ENCODE results near the gene RAB7B.

DNA sequence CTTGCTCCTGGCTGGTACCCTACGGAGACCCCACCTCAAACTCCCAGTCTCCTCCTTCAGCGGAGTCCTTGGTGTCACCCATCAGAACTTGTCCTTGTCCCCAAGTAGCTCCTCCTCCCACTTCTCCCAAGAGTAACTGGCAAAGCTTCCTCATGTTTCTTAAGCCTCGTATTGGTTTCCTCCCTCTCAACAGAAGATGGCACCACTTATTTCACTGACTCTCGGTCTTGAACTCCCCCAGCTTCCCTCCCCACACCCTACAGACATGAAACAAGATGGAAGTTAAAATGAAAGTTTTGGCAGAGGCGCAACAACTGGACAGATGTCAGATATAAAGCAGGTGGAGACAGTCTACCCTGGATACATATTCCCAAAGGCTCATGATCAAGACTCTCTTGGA, 13.4 kb downstream of the RAB7B start:
- TF ChIP-seq, protein P1, sequence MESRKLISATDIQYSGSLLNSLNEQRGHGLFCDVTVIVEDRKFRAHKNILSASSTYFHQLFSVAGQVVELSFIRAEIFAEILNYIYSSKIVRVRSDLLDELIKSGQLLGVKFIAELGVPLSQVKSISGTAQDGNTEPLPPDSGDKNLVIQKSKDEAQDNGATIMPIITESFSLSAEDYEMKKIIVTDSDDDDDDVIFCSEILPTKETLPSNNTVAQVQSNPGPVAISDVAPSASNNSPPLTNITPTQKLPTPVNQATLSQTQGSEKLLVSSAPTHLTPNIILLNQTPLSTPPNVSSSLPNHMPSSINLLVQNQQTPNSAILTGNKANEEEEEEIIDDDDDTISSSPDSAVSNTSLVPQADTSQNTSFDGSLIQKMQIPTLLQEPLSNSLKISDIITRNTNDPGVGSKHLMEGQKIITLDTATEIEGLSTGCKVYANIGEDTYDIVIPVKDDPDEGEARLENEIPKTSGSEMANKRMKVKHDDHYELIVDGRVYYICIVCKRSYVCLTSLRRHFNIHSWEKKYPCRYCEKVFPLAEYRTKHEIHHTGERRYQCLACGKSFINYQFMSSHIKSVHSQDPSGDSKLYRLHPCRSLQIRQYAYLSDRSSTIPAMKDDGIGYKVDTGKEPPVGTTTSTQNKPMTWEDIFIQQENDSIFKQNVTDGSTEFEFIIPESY (CRISPR knock-in tag; IDR thresholded peaks at IDR 0.05): no peak
- TF ChIP-seq, protein P2, sequence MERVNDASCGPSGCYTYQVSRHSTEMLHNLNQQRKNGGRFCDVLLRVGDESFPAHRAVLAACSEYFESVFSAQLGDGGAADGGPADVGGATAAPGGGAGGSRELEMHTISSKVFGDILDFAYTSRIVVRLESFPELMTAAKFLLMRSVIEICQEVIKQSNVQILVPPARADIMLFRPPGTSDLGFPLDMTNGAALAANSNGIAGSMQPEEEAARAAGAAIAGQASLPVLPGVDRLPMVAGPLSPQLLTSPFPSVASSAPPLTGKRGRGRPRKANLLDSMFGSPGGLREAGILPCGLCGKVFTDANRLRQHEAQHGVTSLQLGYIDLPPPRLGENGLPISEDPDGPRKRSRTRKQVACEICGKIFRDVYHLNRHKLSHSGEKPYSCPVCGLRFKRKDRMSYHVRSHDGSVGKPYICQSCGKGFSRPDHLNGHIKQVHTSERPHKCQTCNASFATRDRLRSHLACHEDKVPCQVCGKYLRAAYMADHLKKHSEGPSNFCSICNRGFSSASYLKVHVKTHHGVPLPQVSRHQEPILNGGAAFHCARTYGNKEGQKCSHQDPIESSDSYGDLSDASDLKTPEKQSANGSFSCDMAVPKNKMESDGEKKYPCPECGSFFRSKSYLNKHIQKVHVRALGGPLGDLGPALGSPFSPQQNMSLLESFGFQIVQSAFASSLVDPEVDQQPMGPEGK (CRISPR knock-in tag; IDR thresholded peaks at IDR 0.05; ENCODE audit: borderline replicate concordance): no peak
- TF ChIP-seq BACH1 (tag; IDR thresholded peaks at IDR 0.05) (no peak), TCF7 (IDR thresholded peaks at IDR 0.05; ENCODE audit: borderline replicate concordance) (no peak)
- TF ChIP-seq, protein P3, sequence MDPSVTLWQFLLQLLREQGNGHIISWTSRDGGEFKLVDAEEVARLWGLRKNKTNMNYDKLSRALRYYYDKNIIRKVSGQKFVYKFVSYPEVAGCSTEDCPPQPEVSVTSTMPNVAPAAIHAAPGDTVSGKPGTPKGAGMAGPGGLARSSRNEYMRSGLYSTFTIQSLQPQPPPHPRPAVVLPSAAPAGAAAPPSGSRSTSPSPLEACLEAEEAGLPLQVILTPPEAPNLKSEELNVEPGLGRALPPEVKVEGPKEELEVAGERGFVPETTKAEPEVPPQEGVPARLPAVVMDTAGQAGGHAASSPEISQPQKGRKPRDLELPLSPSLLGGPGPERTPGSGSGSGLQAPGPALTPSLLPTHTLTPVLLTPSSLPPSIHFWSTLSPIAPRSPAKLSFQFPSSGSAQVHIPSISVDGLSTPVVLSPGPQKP (CRISPR knock-in tag; IDR thresholded peaks at IDR 0.05): no peak
